ENCODE data around the gene MMP28.

DNA sequence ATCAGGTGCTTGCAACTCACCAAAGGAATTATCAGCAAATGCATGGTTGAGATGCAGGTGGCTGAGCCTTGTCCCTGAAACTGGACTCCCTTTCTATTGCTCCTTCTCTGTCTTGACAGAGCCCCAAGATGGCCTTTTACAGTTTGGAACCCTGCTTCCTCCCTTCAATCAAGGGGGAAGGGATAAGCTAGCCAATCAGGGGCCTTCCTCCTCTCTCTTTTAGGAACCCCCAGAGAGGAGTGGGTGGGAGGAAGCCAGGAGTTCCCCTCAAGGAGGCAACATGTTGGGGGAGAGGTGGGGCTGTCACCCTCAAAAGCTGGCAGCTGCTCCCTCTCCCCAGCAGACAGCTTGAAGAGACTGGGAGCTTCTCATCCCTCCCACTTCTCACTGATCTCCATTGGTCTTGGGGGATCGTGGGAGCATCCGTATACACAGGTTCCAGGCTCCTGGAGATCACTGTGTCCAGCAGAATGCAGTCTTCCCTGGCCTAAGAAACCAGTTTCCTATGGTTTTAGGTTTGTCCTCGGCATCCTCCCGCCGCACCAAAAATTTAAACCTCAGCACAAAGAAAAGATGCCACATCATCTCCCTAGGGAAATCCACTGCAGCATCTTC is 56.8 kb downstream of the MMP28 start:
- TF ChIP-seq, protein P1, sequence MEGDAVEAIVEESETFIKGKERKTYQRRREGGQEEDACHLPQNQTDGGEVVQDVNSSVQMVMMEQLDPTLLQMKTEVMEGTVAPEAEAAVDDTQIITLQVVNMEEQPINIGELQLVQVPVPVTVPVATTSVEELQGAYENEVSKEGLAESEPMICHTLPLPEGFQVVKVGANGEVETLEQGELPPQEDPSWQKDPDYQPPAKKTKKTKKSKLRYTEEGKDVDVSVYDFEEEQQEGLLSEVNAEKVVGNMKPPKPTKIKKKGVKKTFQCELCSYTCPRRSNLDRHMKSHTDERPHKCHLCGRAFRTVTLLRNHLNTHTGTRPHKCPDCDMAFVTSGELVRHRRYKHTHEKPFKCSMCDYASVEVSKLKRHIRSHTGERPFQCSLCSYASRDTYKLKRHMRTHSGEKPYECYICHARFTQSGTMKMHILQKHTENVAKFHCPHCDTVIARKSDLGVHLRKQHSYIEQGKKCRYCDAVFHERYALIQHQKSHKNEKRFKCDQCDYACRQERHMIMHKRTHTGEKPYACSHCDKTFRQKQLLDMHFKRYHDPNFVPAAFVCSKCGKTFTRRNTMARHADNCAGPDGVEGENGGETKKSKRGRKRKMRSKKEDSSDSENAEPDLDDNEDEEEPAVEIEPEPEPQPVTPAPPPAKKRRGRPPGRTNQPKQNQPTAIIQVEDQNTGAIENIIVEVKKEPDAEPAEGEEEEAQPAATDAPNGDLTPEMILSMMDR (IDR thresholded peaks at IDR 0.05) = no peak
- TF ChIP-seq POLR2A (IDR thresholded peaks at IDR 0.05) = no peak
